NCI-H187 (cell line): ENCODE data around the gene RAD51B.

Experiments used
- DNase-seq, 2 experiments: peaks; one replicate each; lab custom pipeline; 2025; lab: John Stamatoyannopoulos, UW

RAD51B gene

GRCh38 chr14:68598089-68598488 is 778.5 kb downstream of the RAD51B start:
- no peak for DNase-seq

GRCh38 chr14:68598621-68599447 is 779.3 kb downstream of the RAD51B start:
- DNase-seq: no peak

- no peak for DNase-seq
Observed at GRCh38 chr14:68599896-68600610, 780.5 kb downstream of the RAD51B start.

GRCh38 chr14:68602507-68602906 is 782.9 kb downstream of the RAD51B start:
- no peak for DNase-seq

- no peak for DNase-seq
Observed at GRCh38 chr14:68603533-68604360, 784.2 kb downstream of the RAD51B start.

- no peak for DNase-seq
Observed at GRCh38 chr14:68604361-68604730, 784.8 kb downstream of the RAD51B start.

GRCh38 chr14:68604822-68605221 is 785.2 kb downstream of the RAD51B start:
- DNase-seq: no peak

- DNase-seq: no peak
Observed at GRCh38 chr14:68606176-68606575, 786.6 kb downstream of the RAD51B start.

- DNase-seq: no peak
Observed at GRCh38 chr14:68606644-68607043, 787.1 kb downstream of the RAD51B start.

- DNase-seq: no peak
Observed at GRCh38 chr14:68607081-68607866, 787.7 kb downstream of the RAD51B start.

- no peak for DNase-seq
Observed at GRCh38 chr14:68607867-68608573, 788.4 kb downstream of the RAD51B start.

GRCh38 chr14:68608574-68608962 is 789.0 kb downstream of the RAD51B start:
- no peak for DNase-seq

- DNase-seq: no peak
Observed at GRCh38 chr14:68609012-68609411, 789.4 kb downstream of the RAD51B start.

GRCh38 chr14:68610251-68610793 is 790.7 kb downstream of the RAD51B start:
- no peak for DNase-seq

- DNase-seq: no peak
Observed at GRCh38 chr14:68611599-68611998, 792.0 kb downstream of the RAD51B start.

GRCh38 chr14:68612049-68612448 is 792.5 kb downstream of the RAD51B start:
- no peak for DNase-seq

GRCh38 chr14:68616221-68616902 is 796.8 kb downstream of the RAD51B start:
- DNase-seq: no peak

- no peak for DNase-seq
Observed at GRCh38 chr14:68619790-68620574, 800.4 kb downstream of the RAD51B start.
